HL-60 (cell line): ENCODE measurements around the gene ELN.

Source experiments
- DNase-seq, 2 experiments: peaks; one replicate each; pipeline ENCODE4 v3.0.0-alpha.2; 2010 to 2020; ENCODE audit warnings: low read depth in 1 of 2, low spot score in 1 of 2
- H3K27ac ChIP-seq: fragments of 250-450 bp; sonication (Bioruptor Pico); replicated peaks from 2 replicates; pipeline ENCODE4 v1.5.1; 2020; ENCODE audit warnings: mild to moderate bottlenecking, moderate library complexity
- H3K27me3 ChIP-seq: fragments of 250-450 bp; sonication (Bioruptor Pico); 2 replicates; pipeline ENCODE4 v1.5.1; 2021; ENCODE audit warnings: mild to moderate bottlenecking, moderate library complexity; ENCODE audit not compliant: insufficient read depth, poor library complexity, severe bottlenecking
- H3K4me3 ChIP-seq: replicated peaks from 2 replicates; pipeline ENCODE4 v1.5.1; 2011; ENCODE audit warnings: mild to moderate bottlenecking, control low read depth, low read length; ENCODE audit not compliant: insufficient read depth
- GABPA ChIP-seq: IDR thresholded peaks from 2 replicates; pipeline ENCODE4 v1.6.1; 2012; ENCODE audit warnings: low read depth
- POLR2AphosphoS5 ChIP-seq: IDR thresholded peaks from 2 replicates; pipeline ENCODE4 v1.6.1; 2012; ENCODE audit warnings: low read depth
- SPI1 ChIP-seq: IDR thresholded peaks from 2 replicates; pipeline ENCODE4 v1.6.1; 2012; ENCODE audit warnings: low read depth, mild to moderate bottlenecking, borderline replicate concordance
- TF ChIP-seq, protein P1 (sequence below): IDR thresholded peaks from 2 replicates; pipeline ENCODE4 v1.6.1; 2012; ENCODE audit warnings: low read depth; ENCODE audit not compliant: insufficient replicate concordance
- TF ChIP-seq, protein P2 (sequence below): IDR thresholded peaks from one replicate; pipeline ENCODE4 v1.5.1; 2011; ENCODE audit warnings: low read length, control low read depth, inconsistent platforms; ENCODE audit not compliant: insufficient read depth

ELN gene

DNA sequence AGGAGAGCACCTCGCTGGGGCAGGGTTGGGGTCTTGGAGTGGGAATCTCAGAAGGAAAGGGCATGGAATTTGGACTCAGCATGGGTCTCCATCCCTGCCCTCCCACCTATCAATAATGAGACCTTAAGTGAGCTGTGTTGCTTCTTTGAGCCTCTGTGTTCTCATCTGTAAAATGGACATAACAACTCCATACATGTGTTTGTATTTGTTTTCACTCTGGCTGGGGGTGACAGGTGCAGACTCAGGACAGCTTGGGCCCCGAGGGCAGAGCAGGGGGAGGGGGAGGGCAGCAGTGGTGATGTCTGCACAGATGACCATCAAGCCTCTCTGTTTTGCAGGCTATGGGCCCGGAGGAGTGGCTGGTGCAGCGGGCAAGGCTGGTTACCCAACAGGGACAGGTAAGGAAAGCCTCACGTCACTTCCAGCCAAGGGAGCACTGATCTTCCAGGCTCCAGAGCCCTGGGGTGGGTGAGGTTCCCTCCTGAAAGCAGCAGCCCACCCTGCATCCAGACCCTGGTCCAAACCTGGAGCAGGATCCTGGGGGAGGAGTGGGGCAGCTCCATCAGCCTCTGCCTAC is 19.9 kb downstream of the ELN start:
- no peak for TF ChIP-seq SPI1
- TF ChIP-seq, protein P1, sequence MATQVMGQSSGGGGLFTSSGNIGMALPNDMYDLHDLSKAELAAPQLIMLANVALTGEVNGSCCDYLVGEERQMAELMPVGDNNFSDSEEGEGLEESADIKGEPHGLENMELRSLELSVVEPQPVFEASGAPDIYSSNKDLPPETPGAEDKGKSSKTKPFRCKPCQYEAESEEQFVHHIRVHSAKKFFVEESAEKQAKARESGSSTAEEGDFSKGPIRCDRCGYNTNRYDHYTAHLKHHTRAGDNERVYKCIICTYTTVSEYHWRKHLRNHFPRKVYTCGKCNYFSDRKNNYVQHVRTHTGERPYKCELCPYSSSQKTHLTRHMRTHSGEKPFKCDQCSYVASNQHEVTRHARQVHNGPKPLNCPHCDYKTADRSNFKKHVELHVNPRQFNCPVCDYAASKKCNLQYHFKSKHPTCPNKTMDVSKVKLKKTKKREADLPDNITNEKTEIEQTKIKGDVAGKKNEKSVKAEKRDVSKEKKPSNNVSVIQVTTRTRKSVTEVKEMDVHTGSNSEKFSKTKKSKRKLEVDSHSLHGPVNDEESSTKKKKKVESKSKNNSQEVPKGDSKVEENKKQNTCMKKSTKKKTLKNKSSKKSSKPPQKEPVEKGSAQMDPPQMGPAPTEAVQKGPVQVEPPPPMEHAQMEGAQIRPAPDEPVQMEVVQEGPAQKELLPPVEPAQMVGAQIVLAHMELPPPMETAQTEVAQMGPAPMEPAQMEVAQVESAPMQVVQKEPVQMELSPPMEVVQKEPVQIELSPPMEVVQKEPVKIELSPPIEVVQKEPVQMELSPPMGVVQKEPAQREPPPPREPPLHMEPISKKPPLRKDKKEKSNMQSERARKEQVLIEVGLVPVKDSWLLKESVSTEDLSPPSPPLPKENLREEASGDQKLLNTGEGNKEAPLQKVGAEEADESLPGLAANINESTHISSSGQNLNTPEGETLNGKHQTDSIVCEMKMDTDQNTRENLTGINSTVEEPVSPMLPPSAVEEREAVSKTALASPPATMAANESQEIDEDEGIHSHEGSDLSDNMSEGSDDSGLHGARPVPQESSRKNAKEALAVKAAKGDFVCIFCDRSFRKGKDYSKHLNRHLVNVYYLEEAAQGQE = no peak
- TF ChIP-seq GABPA = no peak
- no peak for TF ChIP-seq POLR2AphosphoS5
- TF ChIP-seq, protein P2, sequence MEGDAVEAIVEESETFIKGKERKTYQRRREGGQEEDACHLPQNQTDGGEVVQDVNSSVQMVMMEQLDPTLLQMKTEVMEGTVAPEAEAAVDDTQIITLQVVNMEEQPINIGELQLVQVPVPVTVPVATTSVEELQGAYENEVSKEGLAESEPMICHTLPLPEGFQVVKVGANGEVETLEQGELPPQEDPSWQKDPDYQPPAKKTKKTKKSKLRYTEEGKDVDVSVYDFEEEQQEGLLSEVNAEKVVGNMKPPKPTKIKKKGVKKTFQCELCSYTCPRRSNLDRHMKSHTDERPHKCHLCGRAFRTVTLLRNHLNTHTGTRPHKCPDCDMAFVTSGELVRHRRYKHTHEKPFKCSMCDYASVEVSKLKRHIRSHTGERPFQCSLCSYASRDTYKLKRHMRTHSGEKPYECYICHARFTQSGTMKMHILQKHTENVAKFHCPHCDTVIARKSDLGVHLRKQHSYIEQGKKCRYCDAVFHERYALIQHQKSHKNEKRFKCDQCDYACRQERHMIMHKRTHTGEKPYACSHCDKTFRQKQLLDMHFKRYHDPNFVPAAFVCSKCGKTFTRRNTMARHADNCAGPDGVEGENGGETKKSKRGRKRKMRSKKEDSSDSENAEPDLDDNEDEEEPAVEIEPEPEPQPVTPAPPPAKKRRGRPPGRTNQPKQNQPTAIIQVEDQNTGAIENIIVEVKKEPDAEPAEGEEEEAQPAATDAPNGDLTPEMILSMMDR = no peak
- Histone ChIP-seq H3K27me3 (no peaks in the 10 kb centered on the region), H3K4me3 (no peak overlapping the region), H3K27ac (no peak overlapping the region)
- DNase-seq = no peak

DNA sequence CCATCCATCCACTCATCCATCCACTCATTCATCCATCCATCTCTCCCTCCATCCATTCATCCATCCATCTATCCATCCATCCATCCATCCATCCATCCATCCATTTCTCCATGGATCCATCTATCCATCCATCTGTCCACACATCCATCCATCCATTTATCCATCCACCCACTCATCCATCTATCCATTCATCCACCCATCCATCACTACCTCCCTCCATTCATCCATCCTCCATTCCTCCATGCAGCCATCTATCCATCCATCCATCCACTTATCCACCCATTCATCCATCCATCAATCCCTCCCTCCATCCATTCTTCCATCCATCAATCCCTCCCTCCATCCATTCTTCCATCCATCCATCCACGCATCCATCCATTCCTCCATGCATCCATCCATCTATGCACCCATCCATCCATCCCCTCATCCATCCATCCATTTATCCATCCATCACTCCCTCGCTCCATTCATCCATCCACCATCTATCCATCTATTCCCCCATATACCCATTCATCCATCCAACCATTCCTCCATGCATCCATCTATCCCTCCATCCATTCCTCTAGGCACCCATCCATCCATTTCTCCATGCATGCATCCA is 21.1 kb downstream of the ELN start:
- DNase-seq = no peak
- TF ChIP-seq, protein P2 = no peak
- no peak for TF ChIP-seq GABPA
- H3K4me3 ChIP-seq = no peak overlapping the region
- no peak overlapping the region for H3K27ac ChIP-seq
- H3K27me3 ChIP-seq = no peaks in the 10 kb centered on the region

DNA sequence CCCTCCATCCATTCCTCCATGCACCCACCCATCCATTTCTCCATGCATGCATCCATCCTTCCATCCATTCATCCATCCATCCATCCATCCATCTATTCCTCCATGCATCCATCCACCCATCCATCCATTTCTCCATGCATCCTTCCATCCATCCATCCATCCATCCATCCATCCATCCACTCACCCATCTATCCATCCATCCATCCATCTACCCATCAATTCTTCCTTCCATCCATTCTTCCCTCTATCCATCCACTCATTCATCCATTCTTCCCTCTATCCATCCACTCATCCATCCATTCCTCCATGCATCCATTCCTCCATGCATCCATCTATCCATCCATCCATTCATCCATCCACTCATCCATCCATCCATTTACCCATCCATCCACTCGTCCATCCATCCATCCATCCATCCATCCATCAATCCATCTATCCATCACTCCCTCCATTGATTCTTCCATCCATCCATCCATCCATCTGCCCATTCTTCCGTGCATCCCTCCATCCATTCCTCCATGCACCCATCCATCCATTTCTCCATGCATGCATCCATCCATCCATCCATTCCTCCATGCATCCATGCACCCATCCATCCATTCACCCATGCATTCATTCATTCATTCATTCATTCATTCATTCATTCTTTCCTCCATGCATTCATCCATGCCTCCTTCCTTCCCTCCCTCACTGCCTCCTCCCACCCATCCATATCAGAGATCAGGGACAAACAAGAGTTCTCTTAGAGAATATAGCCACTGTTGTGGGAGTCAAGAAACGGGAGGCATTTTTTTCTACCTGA is 22.2 kb downstream of the ELN start:
- DNase-seq = no peak
- no peak overlapping the region for H3K4me3 ChIP-seq
- H3K27me3 ChIP-seq = no peaks in the 10 kb centered on the region
- H3K27ac ChIP-seq = no peak overlapping the region
- TF ChIP-seq, protein P1 = no peak

DNA sequence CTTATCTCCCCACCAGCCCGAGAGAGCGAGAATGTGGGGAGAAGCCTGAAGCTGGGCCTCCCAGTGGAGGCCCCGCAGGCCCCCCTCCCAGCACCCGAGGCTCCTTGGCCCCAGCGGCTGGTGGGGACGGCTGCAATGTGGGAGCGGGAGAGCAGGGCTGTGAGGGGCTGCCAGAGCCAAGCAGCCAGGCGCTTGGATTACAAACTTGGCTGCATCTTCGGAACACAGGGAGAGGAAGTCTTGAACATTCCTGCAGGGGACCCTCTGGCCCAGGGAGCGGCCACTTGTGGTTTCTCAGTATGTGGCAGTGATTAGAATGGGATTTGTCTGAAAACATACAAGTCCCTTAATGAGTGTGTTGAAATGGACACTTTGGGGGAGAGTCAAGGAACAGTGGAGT is 23.2 kb downstream of the ELN start:
- no peak for TF ChIP-seq SPI1
- TF ChIP-seq GABPA = no peak
- no peak for TF ChIP-seq POLR2AphosphoS5
- TF ChIP-seq, protein P2 = no peak
- TF ChIP-seq, protein P1 = no peak
- Histone ChIP-seq H3K27ac (no peak overlapping the region), H3K4me3 (no peak overlapping the region), H3K27me3 (no peaks in the 10 kb centered on the region)
- no peak for DNase-seq
